GM21717 (cell line): Measurements from ENCODE around the gene DHDH.

Experiments
- ATAC-seq: cut with Tn5 transposase; IDR thresholded peaks from one replicate; pipeline ENCODE4 v1.9.1; 2021; ENCODE audit warnings: mild to moderate bottlenecking, moderate library complexity; ENCODE audit not compliant: unreplicated experiment

DHDH gene

GRCh38 chr19:48946463-48947257, 13.2 kb downstream of the DHDH start:
- ATAC-seq, result no peak

DNA sequence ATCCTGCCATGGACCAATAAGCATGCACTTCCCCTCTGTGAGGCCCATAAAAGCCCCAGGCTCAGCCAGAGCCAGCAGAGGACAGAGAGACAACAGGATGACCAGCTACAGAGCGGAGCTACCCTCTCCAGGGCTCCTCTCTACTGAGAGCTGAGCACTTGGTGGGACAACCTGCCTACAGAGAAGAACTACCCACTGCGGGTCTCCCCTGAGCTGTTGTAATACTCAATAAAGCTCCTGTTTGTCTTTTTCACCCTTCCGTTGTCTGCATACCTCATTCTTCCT, 13.7 kb downstream of the DHDH start:
- ATAC-seq, result no peak

- no peak for ATAC-seq
These were observed 16.7 kb downstream of the DHDH start for GRCh38 chr19:48950159-48950558.

DNA sequence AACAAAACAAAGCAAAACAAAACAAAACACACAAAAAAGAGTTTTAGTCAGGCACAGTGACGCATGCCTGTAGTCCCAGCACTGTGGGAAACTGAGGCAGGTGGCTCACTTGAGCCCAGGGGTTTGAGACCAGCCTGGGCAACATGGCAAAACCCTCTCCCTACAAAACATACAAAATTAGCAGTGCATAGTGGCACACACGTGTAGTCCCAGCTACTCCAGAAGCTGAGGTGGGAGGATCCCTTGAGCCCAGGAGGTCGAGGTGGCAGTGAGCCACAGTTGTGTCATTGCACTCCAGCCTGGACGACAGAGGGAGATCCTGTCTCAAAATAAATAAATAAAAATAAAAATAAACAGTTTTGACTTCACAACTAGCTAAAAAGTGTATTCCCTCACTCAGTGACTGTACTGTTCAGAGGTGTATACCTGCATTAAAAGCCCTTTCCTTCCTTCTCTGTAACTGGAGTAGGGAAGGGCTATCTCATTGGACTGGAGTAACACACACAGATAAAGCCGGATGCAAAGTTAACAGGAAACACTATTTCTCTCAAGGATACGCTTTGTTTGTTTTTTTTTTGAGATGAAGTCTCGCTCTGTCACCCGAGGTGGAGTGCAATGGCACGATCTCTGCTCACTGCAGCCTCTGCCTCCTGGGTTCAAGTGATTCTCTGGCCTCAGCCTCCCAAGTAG, 17.5 kb downstream of the DHDH start:
- no peak for ATAC-seq

DNA sequence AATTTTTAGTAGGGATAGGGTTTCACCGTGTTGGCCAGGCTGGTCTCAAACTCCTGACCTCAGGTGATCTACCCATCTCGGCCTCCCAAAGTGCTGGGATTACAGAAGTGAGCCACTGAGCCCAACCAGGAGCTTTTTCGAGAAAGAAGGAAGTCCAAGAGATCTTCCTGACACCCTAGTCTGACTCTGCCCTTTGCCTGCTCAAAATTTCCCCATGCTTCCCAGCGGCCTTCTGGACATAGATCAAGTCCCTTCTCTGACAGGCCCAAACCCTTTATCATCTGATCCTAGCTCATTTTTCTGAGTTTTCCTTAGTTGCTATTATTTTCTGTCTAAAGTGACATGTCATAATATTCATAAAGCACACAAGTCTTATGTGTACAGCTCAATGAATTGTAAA, 19.6 kb downstream of the DHDH start:
- no peak for ATAC-seq

- no peak for ATAC-seq
These were observed 20.6 kb downstream of the DHDH start for GRCh38 chr19:48953990-48954594.

DNA sequence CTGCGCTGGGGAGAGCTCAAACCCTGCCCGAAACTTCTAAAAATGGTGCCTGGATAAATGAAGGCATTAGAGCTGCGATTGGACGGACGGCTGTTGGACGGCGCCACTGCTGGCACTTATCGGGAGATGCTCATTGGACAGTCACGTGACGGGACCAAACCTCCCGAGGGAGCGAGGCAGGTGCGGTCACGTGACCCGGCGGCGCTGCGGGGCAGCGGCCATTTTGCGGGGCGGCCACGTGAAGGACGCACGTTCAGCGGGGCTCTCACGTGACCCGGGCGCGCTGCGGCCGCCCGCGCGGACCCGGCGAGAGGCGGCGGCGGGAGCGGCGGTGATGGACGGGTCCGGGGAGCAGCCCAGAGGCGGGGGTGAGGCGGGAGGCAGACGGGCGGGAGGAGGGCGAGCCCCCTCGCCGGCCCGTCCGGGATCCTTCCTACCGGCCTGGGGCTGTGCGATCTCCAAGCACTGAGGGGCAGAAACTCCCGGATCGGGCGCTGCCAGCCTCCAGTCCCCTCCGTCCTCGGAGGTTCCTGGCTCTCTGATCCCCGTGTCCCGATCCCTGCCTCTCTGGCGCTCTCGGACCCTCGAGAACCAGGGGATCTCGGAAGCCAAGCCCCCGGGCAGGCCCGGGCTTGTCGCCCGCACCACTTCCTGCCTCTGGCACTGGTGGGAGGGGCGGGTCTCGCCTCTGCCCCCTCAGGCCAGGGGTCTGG, 21.3 kb downstream of the DHDH start, which contains the start of gene BAX:
Gene BAX (plus strand): TSS at position 281 of the 713 bp plus-strand sequence. CDS start 54 bp downstream, at position 335.
- peak; percentile 48 for ATAC-seq

GRCh38 chr19:48955308-48955958, 21.9 kb downstream of the DHDH start:
- no peak for ATAC-seq

- no peak for ATAC-seq
These were observed 24.5 kb downstream of the DHDH start for GRCh38 chr19:48958006-48958405.

GRCh38 chr19:48959341-48960239, 26.1 kb downstream of the DHDH start:
- no peak for ATAC-seq

DNA sequence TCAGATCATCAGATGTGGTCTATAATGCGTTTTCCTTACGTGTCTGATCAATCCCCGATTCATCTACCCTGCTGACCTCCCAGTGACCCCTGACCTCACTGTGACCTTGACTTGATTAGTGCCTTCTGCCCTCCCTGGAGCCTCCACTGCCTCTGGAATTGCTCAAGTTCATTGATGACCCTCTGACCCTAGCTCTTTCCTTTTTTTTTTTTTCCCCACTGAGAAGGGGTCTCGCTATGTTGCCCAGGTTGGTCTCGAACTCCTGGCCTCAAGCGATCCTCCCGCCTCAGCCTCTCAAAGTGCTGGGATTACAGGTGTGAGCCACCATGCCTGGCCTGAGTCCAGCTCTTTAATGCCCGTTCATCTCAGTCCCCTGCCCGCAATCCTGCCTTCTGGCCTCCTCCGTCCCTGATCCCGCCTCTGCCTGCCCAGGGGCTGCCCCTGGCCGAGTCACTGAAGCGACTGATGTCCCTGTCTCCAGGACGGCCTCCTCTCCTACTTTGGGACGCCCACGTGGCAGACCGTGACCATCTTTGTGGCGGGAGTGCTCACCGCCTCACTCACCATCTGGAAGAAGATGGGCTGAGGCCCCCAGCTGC, 27.7 kb downstream of the DHDH start:
- ATAC-seq, result no peak

DNA sequence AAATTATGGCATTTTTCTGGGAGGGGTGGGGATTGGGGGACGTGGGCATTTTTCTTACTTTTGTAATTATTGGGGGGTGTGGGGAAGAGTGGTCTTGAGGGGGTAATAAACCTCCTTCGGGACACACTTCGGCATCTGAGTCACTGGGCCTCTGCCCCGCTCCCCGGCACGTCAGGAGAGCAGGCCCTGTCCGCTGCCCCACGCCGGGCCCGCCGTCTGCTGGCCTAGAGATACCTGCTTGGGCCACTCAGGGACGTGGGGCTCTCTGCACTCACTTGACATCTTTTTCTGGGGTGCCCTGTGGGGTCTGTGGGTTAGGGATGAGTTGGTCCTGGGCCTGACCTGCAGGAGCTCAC, 28.2 kb downstream of the DHDH start:
- no peak for ATAC-seq

GRCh38 chr19:48962029-48962848, 28.7 kb downstream of the DHDH start:
- peak; percentile 38 for ATAC-seq

- no peak for ATAC-seq
These were observed 29.3 kb downstream of the DHDH start for GRCh38 chr19:48962849-48963165.

GRCh38 chr19:48963371-48964204, 30.1 kb downstream of the DHDH start:
- no peak for ATAC-seq

GRCh38 chr19:48964205-48965039, 30.9 kb downstream of the DHDH start:
- no peak for ATAC-seq
